Measurements from ENCODE around the gene ITGB3. TPM values are rescaled to one million over a fixed set of nuclear protein-coding genes. Genes with fewer than 3 reads are reported as not detected.
A peak's percentile ranks its signal among the peaks of the same experiment; 100 is the strongest.

The ITGB3 gene
- total and polyA plus RNA-seq, 2 of the 4 experiments (the other 2 are of a cell fraction) = 9.8 to 17.6 TPM

- DNase-seq = no peak
- no peak overlapping the region for H4K91ac ChIP-seq (ENCODE audit: insufficient read depth, low read depth, low read length)
- H3K4ac ChIP-seq (ENCODE audit: low read depth, low read length) = no peak overlapping the region
- in situ Hi-C loops (cut with MboI; ENCODE audit: low sequenced_read_pairs) (no loop called here), intact Hi-C loops (cut with micrococcal nuclease) (loop anchor here (5.0 kb wide), 1 partner anchor 131 kb away; the partner anchor contains the start of gene CDC27), dilution Hi-C loops (cut with HindIII; ENCODE audit: low sequenced_read_pairs, unreplicated experiment) (no loop called here)
- H3K14ac ChIP-seq (replicated peaks; ENCODE audit: low read depth, low read length) = 0 out of 2 replicates have a peak overlapping the region, but pooled peaks have one; percentile 41
- H3K4me1 ChIP-seq (ENCODE audit: control insufficient read depth, insufficient read depth, low read length) = peaks cover 13% of the 10 kb centered on the region
- peaks cover 4% of the 10 kb centered on the region; the same call in 1 of the 2 replicates for H3K9me1 ChIP-seq (ENCODE audit: insufficient read depth, low read length)
- no peak overlapping the region for H2BK5ac ChIP-seq (ENCODE audit: low read depth, low read length, poor library complexity, severe bottlenecking)
- no peak for ATAC-seq (ENCODE audit: low read depth)
- H4K5ac ChIP-seq (ENCODE audit: low read depth, low read length) = no peak overlapping the region
- no peaks in the 10 kb centered on the region for H3K27me3 ChIP-seq (ENCODE audit: control insufficient read depth, insufficient read depth, low read length)
- H2BK15ac ChIP-seq (ENCODE audit: low read depth, low read length) = no peak overlapping the region
- no peak overlapping the region for H3K18ac ChIP-seq (ENCODE audit: low read depth, low read length)
- H4K8ac ChIP-seq (ENCODE audit: low read depth in 2 of 2, low read length in 2 of 2) = no peak overlapping the region
- H3K56ac ChIP-seq (ENCODE audit: extremely low read depth, insufficient read depth, low read length) = no peak overlapping the region
- H3K4me2 ChIP-seq (ENCODE audit: low read depth, low read length) = no peak overlapping the region
- no peak overlapping the region for H3K9ac ChIP-seq (ENCODE audit: low read depth, low read length)
- no peak overlapping the region for H3K23ac ChIP-seq (ENCODE audit: low read depth, low read length)
- ChIA-PET POLR2A (ENCODE audit: unreplicated experiment) (no interaction called here), CTCF (no interaction called here)
- H3K27ac ChIP-seq (ENCODE audit: insufficient read depth, low read length) = no peak overlapping the region
- no peak overlapping the region for H2BK120ac ChIP-seq (ENCODE audit: low read depth, low read length)
- no peak overlapping the region for H3K4me3 ChIP-seq (ENCODE audit: insufficient read depth, low read depth, low read length)
- H4K20me1 ChIP-seq (ENCODE audit: insufficient read depth, low read length) = no peaks in the 10 kb centered on the region
- no peak for TF ChIP-seq SMC3 (IDR thresholded peaks at IDR 0.05; ENCODE audit: low read depth, low read length)
- no peak for TF ChIP-seq RAD21 (IDR thresholded peaks at IDR 0.05; ENCODE audit: low read length)
- no peak for TF ChIP-seq ELK1 (IDR thresholded peaks at IDR 0.05; ENCODE audit: borderline replicate concordance, low read depth, low read length)
- TF ChIP-seq BHLHE40 (IDR thresholded peaks at IDR 0.05; ENCODE audit: low read depth, low read length) = no peak
- TF ChIP-seq, protein P1, sequence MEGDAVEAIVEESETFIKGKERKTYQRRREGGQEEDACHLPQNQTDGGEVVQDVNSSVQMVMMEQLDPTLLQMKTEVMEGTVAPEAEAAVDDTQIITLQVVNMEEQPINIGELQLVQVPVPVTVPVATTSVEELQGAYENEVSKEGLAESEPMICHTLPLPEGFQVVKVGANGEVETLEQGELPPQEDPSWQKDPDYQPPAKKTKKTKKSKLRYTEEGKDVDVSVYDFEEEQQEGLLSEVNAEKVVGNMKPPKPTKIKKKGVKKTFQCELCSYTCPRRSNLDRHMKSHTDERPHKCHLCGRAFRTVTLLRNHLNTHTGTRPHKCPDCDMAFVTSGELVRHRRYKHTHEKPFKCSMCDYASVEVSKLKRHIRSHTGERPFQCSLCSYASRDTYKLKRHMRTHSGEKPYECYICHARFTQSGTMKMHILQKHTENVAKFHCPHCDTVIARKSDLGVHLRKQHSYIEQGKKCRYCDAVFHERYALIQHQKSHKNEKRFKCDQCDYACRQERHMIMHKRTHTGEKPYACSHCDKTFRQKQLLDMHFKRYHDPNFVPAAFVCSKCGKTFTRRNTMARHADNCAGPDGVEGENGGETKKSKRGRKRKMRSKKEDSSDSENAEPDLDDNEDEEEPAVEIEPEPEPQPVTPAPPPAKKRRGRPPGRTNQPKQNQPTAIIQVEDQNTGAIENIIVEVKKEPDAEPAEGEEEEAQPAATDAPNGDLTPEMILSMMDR (conservative IDR thresholded peaks at IDR 0.05; ENCODE audit: low read depth, low read length) = no peak
- no peak for TF ChIP-seq CEBPB (IDR thresholded peaks at IDR 0.05; ENCODE audit: low read depth, low read length)
- TF ChIP-seq CHD1 (IDR thresholded peaks at IDR 0.05; ENCODE audit: low read depth, low read length) = no peak
- no peak for TF ChIP-seq MXI1 (IDR thresholded peaks at IDR 0.05; ENCODE audit: borderline replicate concordance, low read depth, low read length)
- no peak for TF ChIP-seq RCOR1 (IDR thresholded peaks at IDR 0.05; ENCODE audit: insufficient replicate concordance, low read length)
- TF ChIP-seq NFE2L2 (IDR thresholded peaks at IDR 0.05; ENCODE audit: low read depth, low read length) = no peak
- TF ChIP-seq, protein P2, sequence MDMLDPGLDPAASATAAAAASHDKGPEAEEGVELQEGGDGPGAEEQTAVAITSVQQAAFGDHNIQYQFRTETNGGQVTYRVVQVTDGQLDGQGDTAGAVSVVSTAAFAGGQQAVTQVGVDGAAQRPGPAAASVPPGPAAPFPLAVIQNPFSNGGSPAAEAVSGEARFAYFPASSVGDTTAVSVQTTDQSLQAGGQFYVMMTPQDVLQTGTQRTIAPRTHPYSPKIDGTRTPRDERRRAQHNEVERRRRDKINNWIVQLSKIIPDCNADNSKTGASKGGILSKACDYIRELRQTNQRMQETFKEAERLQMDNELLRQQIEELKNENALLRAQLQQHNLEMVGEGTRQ (IDR thresholded peaks at IDR 0.05; ENCODE audit: low read depth, low read length) = no peak
- no peak for TF ChIP-seq MAZ (IDR thresholded peaks at IDR 0.05; ENCODE audit: borderline replicate concordance, low read depth, low read length)
- TF ChIP-seq MAFK (IDR thresholded peaks at IDR 0.05; ENCODE audit: low read depth, low read length) = no peak
- no peak for TF ChIP-seq RFX5 (IDR thresholded peaks at IDR 0.05; ENCODE audit: low read depth, low read length)
- TF ChIP-seq POLR2A (IDR thresholded peaks at IDR 0.05; ENCODE audit: low read depth, low read length) = no peak
- TF ChIP-seq FOS (IDR thresholded peaks at IDR 0.05; ENCODE audit: low read depth, low read length) = no peak
- no peaks in the 10 kb centered on the region for H3K36me3 ChIP-seq (ENCODE audit: control insufficient read depth, insufficient read depth, low read length)
- peaks cover 0 to 12% of the 10 kb centered on the region in 2 experiments; a peak in 2 of 4 replicates for H3K79me1 ChIP-seq (ENCODE audit: low read depth in 1 of 2, low read length in 2 of 2)
- no peak overlapping the region for H2AFZ ChIP-seq (replicated peaks; ENCODE audit: low read length, poor library complexity)
- BruUV-seq (replicated peaks) = no TSS peak
- no peak overlapping the region for H2AK9ac ChIP-seq (replicated peaks; ENCODE audit: low read depth, low read length, poor library complexity)
- no peak overlapping the region for H2BK20ac ChIP-seq (ENCODE audit: low read depth, low read length)
- H2AK5ac ChIP-seq (ENCODE audit: low read depth, low read length) = no peak overlapping the region; the same call in 1 of the 2 replicates
- H3K9me3 ChIP-seq (ENCODE audit: control insufficient read depth, insufficient read depth, low read length) = no peaks in the 10 kb centered on the region
- WGBS, 2 experiments (ENCODE audit: extremely low coverage in 2 of 2, insufficient read length in 1 of 2) = no CpG with 5 or more reads among the region's 3 CpGs
These were observed 64.7 kb downstream of the ITGB3 start for GRCh38 chr17:47318197-47318918.
